Activated CD4-positive, alpha-beta T cell treated with anti-CD3 and anti-CD28 coated beads, Interleukin-2, amount 10 ng/mL, durations not matched to agents 7 days and 5 days (primary cell): Measurements from ENCODE around the gene GSTM2. TPM values are rescaled to one million over a fixed set of nuclear protein-coding genes. Genes with fewer than 3 reads are reported as not detected.
A peak's percentile ranks its signal among the peaks of the same experiment; 100 is the strongest.
"Not testable (repeated sequence)": the region's sequence is repeated elsewhere in the genome, so short reads cannot be mapped to it uniquely, and the experiment has no call there.

Experiments
- CTCF ChIA-PET: fragments of 350-600 bp; sonication (Branson Sonifier 250); formaldehyde crosslinking; loops from one replicate; lab custom pipeline; 2021; ENCODE audit warnings: antibody characterized with exemption; lab: Charles Lee
- POLR2A ChIA-PET: fragments of 350-600 bp; sonication (Branson Sonifier 250); formaldehyde crosslinking; loops from one replicate; lab custom pipeline; 2021; ENCODE audit warnings: antibody characterized with exemption; lab: Charles Lee
- DNase-seq: peaks from one replicate; pipeline ENCODE4 v3.0.0-alpha.2; 2020
- H3K27ac Mint-ChIP-seq: one replicate; pipeline ENCODE4 v1.8.0; 2021; ENCODE audit warnings: mild to moderate bottlenecking, moderate library complexity, mixed read lengths
- H3K27me3 Mint-ChIP-seq: one replicate; pipeline ENCODE4 v1.8.0; 2021; ENCODE audit warnings: mixed read lengths
- H3K36me3 Mint-ChIP-seq: one replicate; pipeline ENCODE4 v1.8.0; 2021; ENCODE audit warnings: low read depth, mixed read lengths
- H3K4me1 Mint-ChIP-seq: one replicate; pipeline ENCODE4 v1.8.0; 2021; ENCODE audit warnings: mixed read lengths
- H3K4me3 Mint-ChIP-seq: one replicate; pipeline ENCODE4 v1.8.0; 2021; ENCODE audit warnings: mild to moderate bottlenecking, moderate library complexity, mixed read lengths
- H3K9me3 Mint-ChIP-seq: one replicate; pipeline ENCODE4 v1.8.0; 2021; ENCODE audit warnings: mixed read lengths
- total RNA-seq, 2 experiments: library from RNA; stranded (reverse); gene quantifications; one replicate each; pipeline ENCODE4 v1.2.3, GENCODE V29; 2021

Gene GSTM2
- total RNA-seq, 2 experiments from 2014 or later: 33.4 to 33.5 TPM

- Mint-ChIP-seq H3K4me3 (no peak overlapping the region), H3K36me3 (peaks cover 5% of the 10 kb centered on the region), H3K27ac (no peak overlapping the region), H3K9me3 (no peaks in the 10 kb centered on the region), H3K27me3 (no peaks in the 10 kb centered on the region), H3K4me1 (no peaks in the 10 kb centered on the region)
- CTCF ChIA-PET: no interaction called here
- POLR2A ChIA-PET: no interaction called here
- DNase-seq: no peak
Observed at GRCh38 chr1:109697066-109697465, 29.2 kb downstream of the GSTM2 start.

- DNase-seq, CTCF ChIA-PET, POLR2A ChIA-PET, H3K4me1 Mint-ChIP-seq, H3K36me3 Mint-ChIP-seq, H3K4me3 Mint-ChIP-seq, H3K27ac Mint-ChIP-seq, H3K9me3 Mint-ChIP-seq, H3K27me3 Mint-ChIP-seq: not testable (repeated sequence)
Observed at GRCh38 chr1:109697861-109698260, 30.0 kb downstream of the GSTM2 start.

- H3K27me3 Mint-ChIP-seq, H3K4me3 Mint-ChIP-seq, H3K9me3 Mint-ChIP-seq, H3K27ac Mint-ChIP-seq, POLR2A ChIA-PET, DNase-seq, CTCF ChIA-PET, H3K36me3 Mint-ChIP-seq, H3K4me1 Mint-ChIP-seq: not testable (repeated sequence)
Observed at GRCh38 chr1:109702940-109703339, 35.1 kb downstream of the GSTM2 start.

- Mint-ChIP-seq H3K27ac (no peak overlapping the region), H3K4me3 (no peak overlapping the region), H3K36me3 (peaks cover 2% of the 10 kb centered on the region), H3K27me3 (no peaks in the 10 kb centered on the region), H3K9me3 (peaks cover 10% of the 10 kb centered on the region), H3K4me1 (no peaks in the 10 kb centered on the region)
- no peak for DNase-seq
- POLR2A ChIA-PET: no interaction called here
- CTCF ChIA-PET: no interaction called here
Observed at GRCh38 chr1:109704173-109704572, 36.3 kb downstream of the GSTM2 start.

- Mint-ChIP-seq H3K36me3 (peaks cover 4% of the 10 kb centered on the region), H3K4me3 (no peak overlapping the region), H3K27ac (no peak overlapping the region), H3K27me3 (no peaks in the 10 kb centered on the region), H3K9me3 (peaks cover 15% of the 10 kb centered on the region), H3K4me1 (no peaks in the 10 kb centered on the region)
- POLR2A ChIA-PET: no interaction called here
- CTCF ChIA-PET: interaction anchor here (0.6 kb wide), 1 partner anchor 172 kb away, joined by 5 read pairs; no protein-coding TSS in a partner anchor
- no peak for DNase-seq
Observed at GRCh38 chr1:109705411-109705810, 37.6 kb downstream of the GSTM2 start.

GRCh38 chr1:109708949-109709348, 41.1 kb downstream of the GSTM2 start:
- H3K27ac Mint-ChIP-seq, H3K36me3 Mint-ChIP-seq, POLR2A ChIA-PET, H3K27me3 Mint-ChIP-seq, DNase-seq, H3K4me1 Mint-ChIP-seq, H3K4me3 Mint-ChIP-seq: not testable (repeated sequence)
- CTCF ChIA-PET: interaction anchor here (0.6 to 0.9 kb wide), 3 partner anchors 54 to 759 kb away, joined by 3 to 5 read pairs (median 3); no protein-coding TSS in a partner anchor
- H3K9me3 Mint-ChIP-seq: peaks cover 15% of the 10 kb centered on the region

GRCh38 chr1:109709822-109710221, 42.0 kb downstream of the GSTM2 start:
- CTCF ChIA-PET: interaction anchor here (0.6 to 0.9 kb wide), 3 partner anchors 53 to 760 kb away, joined by 3 to 5 read pairs (median 3); no protein-coding TSS in a partner anchor
- DNase-seq, H3K27me3 Mint-ChIP-seq, H3K4me1 Mint-ChIP-seq, POLR2A ChIA-PET, H3K4me3 Mint-ChIP-seq, H3K27ac Mint-ChIP-seq, H3K36me3 Mint-ChIP-seq: not testable (repeated sequence)
- peaks cover 15% of the 10 kb centered on the region for H3K9me3 Mint-ChIP-seq

- CTCF ChIA-PET, H3K4me1 Mint-ChIP-seq, H3K36me3 Mint-ChIP-seq, H3K27me3 Mint-ChIP-seq, DNase-seq, POLR2A ChIA-PET, H3K4me3 Mint-ChIP-seq: not testable (repeated sequence)
- peak within 1 kb of the TSS; percentile 37 for H3K27ac Mint-ChIP-seq
- H3K9me3 Mint-ChIP-seq: peaks cover 15% of the 10 kb centered on the region
Observed at GRCh38 chr1:109711593-109712320, 43.9 kb downstream of the GSTM2 start, which contains the start of gene GSTM5. GSTM5 (plus strand) TSS chr1:109712251; CDS start chr1:109712313, 62 bp downstream.

GRCh38 chr1:109712321-109712864, 44.5 kb downstream of the GSTM2 start:
- Mint-ChIP-seq H3K36me3 (peaks cover 4% of the 10 kb centered on the region), H3K27me3 (peaks cover 4% of the 10 kb centered on the region), H3K4me3 (no peak overlapping the region), H3K27ac (no peak overlapping the region), H3K4me1 (no peaks in the 10 kb centered on the region), H3K9me3 (peaks cover 15% of the 10 kb centered on the region)
- DNase-seq: no peak
- CTCF ChIA-PET: no interaction called here
- POLR2A ChIA-PET: no interaction called here

GRCh38 chr1:109713636-109714035, 45.8 kb downstream of the GSTM2 start:
- Mint-ChIP-seq H3K4me1 (no peaks in the 10 kb centered on the region), H3K27ac (no peak overlapping the region), H3K9me3 (peaks cover 9% of the 10 kb centered on the region), H3K27me3 (peaks cover 4% of the 10 kb centered on the region), H3K4me3 (no peak overlapping the region), H3K36me3 (peaks cover 1% of the 10 kb centered on the region)
- ChIA-PET POLR2A (no interaction called here), CTCF (no interaction called here)
- DNase-seq: no peak

GRCh38 chr1:109714661-109715372, 47.0 kb downstream of the GSTM2 start:
- Mint-ChIP-seq H3K4me1 (peaks cover 4% of the 10 kb centered on the region), H3K27ac (no peak overlapping the region), H3K27me3 (peaks cover 4% of the 10 kb centered on the region), H3K4me3 (no peak overlapping the region), H3K36me3 (peaks cover 1% of the 10 kb centered on the region), H3K9me3 (no peaks in the 10 kb centered on the region)
- ChIA-PET CTCF (no interaction called here), POLR2A (no interaction called here)
- no peak for DNase-seq

GRCh38 chr1:109716121-109716520, 48.3 kb downstream of the GSTM2 start:
- H3K36me3 Mint-ChIP-seq: no peaks in the 10 kb centered on the region
- peaks cover 4% of the 10 kb centered on the region for H3K4me1 Mint-ChIP-seq
- no peaks in the 10 kb centered on the region for H3K9me3 Mint-ChIP-seq
- ChIA-PET POLR2A (no interaction called here), CTCF (interaction anchor here (0.6 to 1.2 kb wide), 4 partner anchors 12 to 735 kb away, joined by 3 to 4 read pairs (median 3); no protein-coding TSS in a partner anchor)
- H3K4me3 Mint-ChIP-seq: no peak overlapping the region
- no peak for DNase-seq
- H3K27ac Mint-ChIP-seq: no peak overlapping the region
- H3K27me3 Mint-ChIP-seq: peaks cover 4% of the 10 kb centered on the region

GRCh38 chr1:109716570-109717090, 48.8 kb downstream of the GSTM2 start:
- Mint-ChIP-seq H3K27me3 (peaks cover 4% of the 10 kb centered on the region), H3K36me3 (no peaks in the 10 kb centered on the region), H3K4me1 (peaks cover 4% of the 10 kb centered on the region), H3K27ac (no peak overlapping the region), H3K9me3 (no peaks in the 10 kb centered on the region), H3K4me3 (no peak overlapping the region)
- CTCF ChIA-PET: interaction anchor here (0.6 to 1.2 kb wide), 4 partner anchors 12 to 736 kb away, joined by 3 to 4 read pairs (median 3); no protein-coding TSS in a partner anchor
- DNase-seq: no peak
- POLR2A ChIA-PET: no interaction called here
